C4-2B (cell line): Measurements from ENCODE around the gene ATG2A.

Experiments
- CTCF ChIP-seq: fragments of 450-650 bp; conservative IDR thresholded peaks from 2 replicates; pipeline ENCODE4 v1.5.1; 2017; ENCODE audit warnings: mild to moderate bottlenecking
- ZFX ChIP-seq: fragments of 450-650 bp; IDR thresholded peaks from 2 replicates; pipeline ENCODE4 v1.6.1; 2017

DNA sequence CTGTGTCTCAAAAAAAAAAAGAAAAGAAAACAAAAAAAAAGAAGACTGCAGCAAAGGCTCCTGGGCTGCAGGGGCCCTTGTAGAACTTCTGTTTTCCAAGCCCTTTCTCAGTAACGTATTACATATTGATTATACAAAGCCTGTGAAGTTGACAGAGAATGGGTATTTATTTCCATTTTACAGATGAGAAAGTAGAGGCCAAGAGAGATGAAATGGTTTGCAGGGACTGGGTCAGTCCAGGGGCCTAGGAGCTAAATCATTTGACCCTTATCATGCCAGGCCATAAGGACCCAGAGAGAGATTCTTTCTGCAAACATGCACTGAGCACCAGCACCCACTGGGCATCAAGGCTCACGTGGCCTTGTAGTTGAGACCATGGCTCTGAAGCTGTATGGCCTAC, 11.9 kb upstream of the ATG2A start:
- no peak for TF ChIP-seq CTCF
- TF ChIP-seq ZFX: no peak
